K562 (cell line): ENCODE data around the gene GATB. TPM values are rescaled to one million over a fixed set of nuclear protein-coding genes. Genes with fewer than 3 reads are reported as not detected.

Experiments used
- ATAC-seq: fragments of 200-7000 bp; cut with Tn5 transposase; 3 replicates; pipeline ENCODE4 v1.9.1; 2020; ENCODE audit warnings: moderate library complexity
- BruUV-seq: library from RNA; stranded (reverse); fragments of 400-500 nt; replicated peaks from 2 replicates; lab custom pipeline; 2021; lab: Mats Ljungman, UMichigan
- CTCF ChIA-PET: fragments of 300-600 bp; formaldehyde crosslinking; extraction: SDS; loops from one replicate; lab custom pipeline; 2021; ENCODE audit warnings: low intra/inter-chr PET ratio; lab: Yijun Ruan, JAX
- POLR2A ChIA-PET: fragments of 300-600, 350-650 bp; sonication (Branson Sonifier 250); formaldehyde crosslinking; extraction: SDS; loops from one replicate; lab custom pipeline; 2021; ENCODE audit warnings: antibody characterized with exemption, inconsistent platforms; lab: Yijun Ruan, JAX
- DNase-seq, 4 experiments: peaks; one replicate each; pipeline versions ENCODE4 v3.0.0 to v3.0.0-alpha.2; 2011 to 2018; ENCODE audit warnings: low spot score in 3 of 4, mixed read lengths in 3 of 4; ENCODE audit errors: extremely low read depth in 1 of 4
- FAIRE-seq: peaks from 2 replicates; lab custom pipeline; 2011; peaks lifted over from hg19 to GRCh38; lab: Jason Lieb, UNC
- H2AFZ ChIP-seq: 2 replicates; pipeline ENCODE4 v1.6.0; 2011; ENCODE audit warnings: low read depth, low read length, control low read depth, inconsistent platforms
- H3K27ac ChIP-seq: fragments of 200-600 bp; 3 replicates; pipeline ENCODE4 v1.8.0; 2011; ENCODE audit warnings: low read depth, mild to moderate bottlenecking, control low read depth, inconsistent platforms, low read length, moderate library complexity, mixed read lengths; ENCODE audit errors: extremely low read depth
- H3K27me3 ChIP-seq, 2 experiments: fragments of 300-600 bp in 1 of 2; 2 replicates in 1 of 2; 3 replicates in 1 of 2; pipeline versions ENCODE4 v1.6.0 to v1.8.0; 2011; ENCODE audit warnings: inconsistent platforms in 2 of 2, low read length in 2 of 2, mild to moderate bottlenecking in 1 of 2, mixed read lengths in 1 of 2, moderate library complexity in 1 of 2; ENCODE audit not compliant: control insufficient read depth in 2 of 2, insufficient read depth in 2 of 2
- H3K36me3 ChIP-seq: fragments of 300-600 bp; 3 replicates; pipeline ENCODE4 v1.8.0; 2011; ENCODE audit warnings: mild to moderate bottlenecking, low read length, inconsistent platforms; ENCODE audit not compliant: control insufficient read depth, insufficient read depth
- H3K4me1 ChIP-seq, 2 experiments: fragments of 200-600 bp in 1 of 2; replicated peaks in 1 of 2; 2 replicates in 1 of 2; 3 replicates in 1 of 2; pipeline versions ENCODE4 v1.5.1 to v1.8.0; 2011; ENCODE audit warnings: inconsistent platforms in 2 of 2, low read length in 2 of 2, mild to moderate bottlenecking in 1 of 2, mixed read lengths in 1 of 2, moderate library complexity in 1 of 2; ENCODE audit not compliant: control insufficient read depth in 2 of 2, insufficient read depth in 2 of 2
- H3K4me2 ChIP-seq: 2 replicates; pipeline ENCODE4 v1.6.1; 2011; ENCODE audit warnings: low read length, control low read depth, inconsistent platforms, mixed read lengths; ENCODE audit not compliant: insufficient read depth
- H3K4me3 ChIP-seq: fragments of 200-600 bp; sonication (generic), shearing (Covaris generic); 2 replicates; pipeline ENCODE4 v1.5.1; 2016; ENCODE audit warnings: control low read depth, inconsistent platforms
- H3K79me2 ChIP-seq: fragments of 200-600 bp; 3 replicates; pipeline ENCODE4 v1.8.0; 2011; ENCODE audit warnings: low read length, inconsistent platforms; ENCODE audit not compliant: control insufficient read depth, insufficient read depth
- H3K9ac ChIP-seq, 2 experiments: 2 replicates each; pipeline versions ENCODE4 v1.6.0 to v1.6.1; 2011; ENCODE audit warnings: low read depth in 2 of 2, low read length in 2 of 2, control low read depth in 1 of 2, inconsistent platforms in 1 of 2, mild to moderate bottlenecking in 1 of 2, mixed read lengths in 1 of 2; ENCODE audit not compliant: insufficient read depth in 1 of 2
- H3K9me1 ChIP-seq: one replicate; pipeline ENCODE4 v1.6.0; 2011; ENCODE audit warnings: inconsistent platforms, mild to moderate bottlenecking, low read length, moderate library complexity; ENCODE audit not compliant: control insufficient read depth, insufficient read depth
- H3K9me3 ChIP-seq: replicated peaks from 2 replicates; pipeline ENCODE4 v1.5.1; 2011; ENCODE audit warnings: low read depth, low read length, inconsistent platforms; ENCODE audit not compliant: control insufficient read depth, insufficient read depth
- H4K20me1 ChIP-seq: replicated peaks from 2 replicates; pipeline ENCODE4 v1.6.1; 2011; ENCODE audit warnings: low read length, inconsistent platforms, mixed read lengths; ENCODE audit not compliant: control insufficient read depth, insufficient read depth
- NFXL1 ChIP-seq: fragments of 450-650 bp; formaldehyde crosslinking; IDR thresholded peaks from 2 replicates; pipeline ENCODE4 v1.4.0; 2021; ENCODE audit warnings: mild to moderate bottlenecking
- RUNX1 ChIP-seq: sonication (generic); IDR thresholded peaks from 2 replicates; pipeline ENCODE4 v1.6.1; 2016; ENCODE audit warnings: antibody characterized with exemption, low read depth
- SIN3B ChIP-seq: fragments of 450-650 bp; IDR thresholded peaks from 2 replicates; pipeline ENCODE4 v1.6.1; 2017; ENCODE audit warnings: low read depth, mild to moderate bottlenecking, moderate library complexity
- WGBS: fragments of 100-300 bp; shearing (Covaris generic); methylation state at CpG from one replicate; pipeline ENCODE4 v1.1.6; 2016; ENCODE audit warnings: low coverage, mixed read lengths; ENCODE audit not compliant: insufficient coverage; ENCODE audit errors: missing lambda C conversion rate; 5-methylcytosine and 5-hydroxymethylcytosine counted together
- in situ Hi-C: fragments of 300-500 bp; cut with MboI; formaldehyde crosslinking; loops from 4 replicates; pipeline ENCODE4 v1.15.0; 2018; ENCODE audit warnings: inconsistent platforms, mixed read lengths
- intact Hi-C: fragments of 100-400 bp; cut with micrococcal nuclease; formaldehyde crosslinking; loops from 2 replicates; pipeline ENCODE4 v1.14.2; 2022
- polyA plus RNA-seq, 8 experiments: library from polyadenylated mRNA; depleted of rRNA in 4 of 8; stranded (reverse) in 5 of 8; unstranded in 3 of 8; fragments of >200 nt; fragmentation: Nextera tagmentation in 2 of 8; fragmentation: Illumina TruSeq in 1 of 8; extraction: Ambion mirVana in 2 of 8; extraction: Trizol in 1 of 8; gene quantifications; 2 replicates each; pipeline versions ENCODE4 v1.2.1 to v1.2.3, GENCODE V29; 2011 to 2014; ENCODE audit warnings: inconsistent platforms in 1 of 8, missing spikeins in 1 of 8
- total RNA-seq, 7 experiments: library from RNA; depleted of rRNA in 6 of 7; stranded (reverse); fragments of >200 nt in 6 of 7; fragmentation: Illumina TruSeq in 2 of 7; extraction: Trizol in 2 of 7; gene quantifications; 2 replicates each; pipeline versions ENCODE4 v1.2.1 to v1.2.3, GENCODE V29; 2011 to 2021; ENCODE audit warnings: low replicate concordance in 1 of 7
- TF ChIP-seq, protein P1 (sequence below): sonication (generic); formaldehyde crosslinking; IDR thresholded peaks from 2 replicates; pipeline ENCODE4 v1.8.0; 2022; ENCODE audit warnings: mild to moderate bottlenecking, missing genetic modification reagents
- TF ChIP-seq, protein P2 (sequence below): fragments of 450-650 bp; IDR thresholded peaks from 2 replicates; pipeline ENCODE4 v1.7.1; 2018; ENCODE audit warnings: mild to moderate bottlenecking, low read depth; ENCODE audit not compliant: partially characterized antibody
- TF ChIP-seq, protein P3 (sequence below): sonication (generic); formaldehyde crosslinking; IDR thresholded peaks from 2 replicates; pipeline ENCODE4 v1.8.1; 2023; ENCODE audit warnings: missing genetic modification reagents, mild to moderate bottlenecking, borderline replicate concordance

The GATB gene
- total and polyA plus RNA-seq, 9 of the 15 experiments (the other 6 are each of a cell fraction or from before 2014, with no cell fraction given), result 15.3 to 31.8 (median 26.2) TPM

DNA sequence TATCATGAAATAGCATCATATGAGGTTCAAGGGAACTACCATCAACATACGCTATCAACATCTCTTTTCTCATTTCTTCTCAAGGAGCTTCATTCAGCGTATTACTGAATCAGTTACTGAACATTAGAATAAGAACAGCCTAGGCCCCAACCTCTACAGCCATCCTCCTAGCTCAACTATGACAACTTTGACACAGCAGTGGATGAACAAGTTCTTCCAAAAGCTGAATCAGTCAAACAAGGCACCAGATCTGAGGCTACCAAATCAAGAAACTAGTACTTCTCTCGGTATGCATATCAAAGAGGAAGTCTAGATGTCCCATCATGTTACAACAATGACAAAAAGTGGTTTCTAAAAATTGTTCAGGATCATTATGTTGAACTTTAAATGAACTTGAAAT, 57.4 kb downstream of the GATB start:
- WGBS, result 74% methylated on average over 3 of the region's 3 CpGs
- no peak overlapping the region for H3K4me2 ChIP-seq
- ATAC-seq, result no peak
- no peak for FAIRE-seq
- no peaks in the 10 kb centered on the region for H3K9me1 ChIP-seq
- no peak overlapping the region for H3K9ac ChIP-seq
- no peak overlapping the region for H2AFZ ChIP-seq
- CTCF ChIA-PET, result no interaction called here
- POLR2A ChIA-PET, result interaction anchor here (0.6 kb wide), 1 partner anchor 41 kb away, joined by 4 read pairs; no protein-coding TSS in a partner anchor
- no peaks in the 10 kb centered on the region for H3K79me2 ChIP-seq
- H3K4me1 ChIP-seq, result no peaks in the 10 kb centered on the region
- DNase-seq, result no peak
- peaks cover 17% of the 10 kb centered on the region; the same call in 2 of the 3 replicates for H3K36me3 ChIP-seq
- no peaks in the 10 kb centered on the region for H4K20me1 ChIP-seq
- no TSS peak for BruUV-seq
- H3K27me3 ChIP-seq, result no peaks in the 10 kb centered on the region
- H3K4me3 ChIP-seq, result no peak overlapping the region
- H3K9me3 ChIP-seq, result no peaks in the 10 kb centered on the region
- intact Hi-C loops (no loop called here), in situ Hi-C loops (no loop called here)
- H3K27ac ChIP-seq, result no peak overlapping the region
- TF ChIP-seq RUNX1 (no peak), SIN3B (no peak), NFXL1 (no peak)
- TF ChIP-seq, protein P1, sequence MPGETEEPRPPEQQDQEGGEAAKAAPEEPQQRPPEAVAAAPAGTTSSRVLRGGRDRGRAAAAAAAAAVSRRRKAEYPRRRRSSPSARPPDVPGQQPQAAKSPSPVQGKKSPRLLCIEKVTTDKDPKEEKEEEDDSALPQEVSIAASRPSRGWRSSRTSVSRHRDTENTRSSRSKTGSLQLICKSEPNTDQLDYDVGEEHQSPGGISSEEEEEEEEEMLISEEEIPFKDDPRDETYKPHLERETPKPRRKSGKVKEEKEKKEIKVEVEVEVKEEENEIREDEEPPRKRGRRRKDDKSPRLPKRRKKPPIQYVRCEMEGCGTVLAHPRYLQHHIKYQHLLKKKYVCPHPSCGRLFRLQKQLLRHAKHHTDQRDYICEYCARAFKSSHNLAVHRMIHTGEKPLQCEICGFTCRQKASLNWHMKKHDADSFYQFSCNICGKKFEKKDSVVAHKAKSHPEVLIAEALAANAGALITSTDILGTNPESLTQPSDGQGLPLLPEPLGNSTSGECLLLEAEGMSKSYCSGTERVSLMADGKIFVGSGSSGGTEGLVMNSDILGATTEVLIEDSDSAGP (CRISPR knock-in tag), result no peak
- TF ChIP-seq, protein P2, sequence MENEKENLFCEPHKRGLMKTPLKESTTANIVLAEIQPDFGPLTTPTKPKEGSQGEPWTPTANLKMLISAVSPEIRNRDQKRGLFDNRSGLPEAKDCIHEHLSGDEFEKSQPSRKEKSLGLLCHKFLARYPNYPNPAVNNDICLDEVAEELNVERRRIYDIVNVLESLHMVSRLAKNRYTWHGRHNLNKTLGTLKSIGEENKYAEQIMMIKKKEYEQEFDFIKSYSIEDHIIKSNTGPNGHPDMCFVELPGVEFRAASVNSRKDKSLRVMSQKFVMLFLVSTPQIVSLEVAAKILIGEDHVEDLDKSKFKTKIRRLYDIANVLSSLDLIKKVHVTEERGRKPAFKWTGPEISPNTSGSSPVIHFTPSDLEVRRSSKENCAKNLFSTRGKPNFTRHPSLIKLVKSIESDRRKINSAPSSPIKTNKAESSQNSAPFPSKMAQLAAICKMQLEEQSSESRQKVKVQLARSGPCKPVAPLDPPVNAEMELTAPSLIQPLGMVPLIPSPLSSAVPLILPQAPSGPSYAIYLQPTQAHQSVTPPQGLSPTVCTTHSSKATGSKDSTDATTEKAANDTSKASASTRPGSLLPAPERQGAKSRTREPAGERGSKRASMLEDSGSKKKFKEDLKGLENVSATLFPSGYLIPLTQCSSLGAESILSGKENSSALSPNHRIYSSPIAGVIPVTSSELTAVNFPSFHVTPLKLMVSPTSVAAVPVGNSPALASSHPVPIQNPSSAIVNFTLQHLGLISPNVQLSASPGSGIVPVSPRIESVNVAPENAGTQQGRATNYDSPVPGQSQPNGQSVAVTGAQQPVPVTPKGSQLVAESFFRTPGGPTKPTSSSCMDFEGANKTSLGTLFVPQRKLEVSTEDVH, result no peak
- TF ChIP-seq, protein P3, sequence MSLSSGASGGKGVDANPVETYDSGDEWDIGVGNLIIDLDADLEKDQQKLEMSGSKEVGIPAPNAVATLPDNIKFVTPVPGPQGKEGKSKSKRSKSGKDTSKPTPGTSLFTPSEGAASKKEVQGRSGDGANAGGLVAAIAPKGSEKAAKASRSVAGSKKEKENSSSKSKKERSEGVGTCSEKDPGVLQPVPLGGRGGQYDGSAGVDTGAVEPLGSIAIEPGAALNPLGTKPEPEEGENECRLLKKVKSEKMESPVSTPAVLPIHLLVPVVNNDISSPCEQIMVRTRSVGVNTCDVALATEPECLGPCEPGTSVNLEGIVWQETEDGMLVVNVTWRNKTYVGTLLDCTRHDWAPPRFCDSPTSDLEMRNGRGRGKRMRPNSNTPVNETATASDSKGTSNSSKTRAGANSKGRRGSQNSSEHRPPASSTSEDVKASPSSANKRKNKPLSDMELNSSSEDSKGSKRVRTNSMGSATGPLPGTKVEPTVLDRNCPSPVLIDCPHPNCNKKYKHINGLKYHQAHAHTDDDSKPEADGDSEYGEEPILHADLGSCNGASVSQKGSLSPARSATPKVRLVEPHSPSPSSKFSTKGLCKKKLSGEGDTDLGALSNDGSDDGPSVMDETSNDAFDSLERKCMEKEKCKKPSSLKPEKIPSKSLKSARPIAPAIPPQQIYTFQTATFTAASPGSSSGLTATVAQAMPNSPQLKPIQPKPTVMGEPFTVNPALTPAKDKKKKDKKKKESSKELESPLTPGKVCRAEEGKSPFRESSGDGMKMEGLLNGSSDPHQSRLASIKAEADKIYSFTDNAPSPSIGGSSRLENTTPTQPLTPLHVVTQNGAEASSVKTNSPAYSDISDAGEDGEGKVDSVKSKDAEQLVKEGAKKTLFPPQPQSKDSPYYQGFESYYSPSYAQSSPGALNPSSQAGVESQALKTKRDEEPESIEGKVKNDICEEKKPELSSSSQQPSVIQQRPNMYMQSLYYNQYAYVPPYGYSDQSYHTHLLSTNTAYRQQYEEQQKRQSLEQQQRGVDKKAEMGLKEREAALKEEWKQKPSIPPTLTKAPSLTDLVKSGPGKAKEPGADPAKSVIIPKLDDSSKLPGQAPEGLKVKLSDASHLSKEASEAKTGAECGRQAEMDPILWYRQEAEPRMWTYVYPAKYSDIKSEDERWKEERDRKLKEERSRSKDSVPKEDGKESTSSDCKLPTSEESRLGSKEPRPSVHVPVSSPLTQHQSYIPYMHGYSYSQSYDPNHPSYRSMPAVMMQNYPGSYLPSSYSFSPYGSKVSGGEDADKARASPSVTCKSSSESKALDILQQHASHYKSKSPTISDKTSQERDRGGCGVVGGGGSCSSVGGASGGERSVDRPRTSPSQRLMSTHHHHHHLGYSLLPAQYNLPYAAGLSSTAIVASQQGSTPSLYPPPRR (CRISPR knock-in tag), result no peak
